Glutamatergic neuron (in vitro differentiated cells): ENCODE results near the gene GPR17. TPM values are rescaled to one million over a fixed set of nuclear protein-coding genes. Genes with fewer than 3 reads are reported as not detected.

ENCODE experiments used
- DNase-seq: peaks from one replicate; pipeline ENCODE4 v3.0.0; 2022
- H3K27ac Mint-ChIP-seq: one replicate; pipeline ENCODE4 v1.8.0; 2020; ENCODE audit warnings: mild to moderate bottlenecking, mixed read lengths, inconsistent platforms; ENCODE audit not compliant: unreplicated experiment
- H3K27me3 Mint-ChIP-seq: one replicate; pipeline ENCODE4 v1.8.0; 2020; ENCODE audit warnings: mild to moderate bottlenecking, moderate library complexity, mixed read lengths, inconsistent platforms; ENCODE audit not compliant: unreplicated experiment
- H3K36me3 Mint-ChIP-seq: one replicate; pipeline ENCODE4 v1.8.0; 2020; ENCODE audit warnings: mild to moderate bottlenecking, mixed read lengths, inconsistent platforms; ENCODE audit not compliant: unreplicated experiment
- H3K4me1 Mint-ChIP-seq: one replicate; pipeline ENCODE4 v1.8.0; 2020; ENCODE audit warnings: mild to moderate bottlenecking, low read depth, mixed read lengths, inconsistent platforms; ENCODE audit not compliant: unreplicated experiment
- H3K4me3 Mint-ChIP-seq: one replicate; pipeline ENCODE4 v1.8.0; 2020; ENCODE audit warnings: mild to moderate bottlenecking, mixed read lengths, inconsistent platforms; ENCODE audit not compliant: unreplicated experiment
- H3K9me3 Mint-ChIP-seq: one replicate; pipeline ENCODE4 v1.8.0; 2020; ENCODE audit warnings: mild to moderate bottlenecking, moderate library complexity, mixed read lengths, inconsistent platforms; ENCODE audit not compliant: unreplicated experiment
- CTCF ChIP-seq: fragments of 200-600 bp; sonication (generic); IDR thresholded peaks from one replicate; pipeline ENCODE4 v1.5.0; 2021; ENCODE audit not compliant: partially characterized antibody, unreplicated experiment
- total RNA-seq: library from RNA; stranded (reverse); fragmentation: NEBNext Ultra II Directional; extraction: Animal tissue kit (Norgen Biotek cat#: 25700); gene quantifications from one replicate; pipeline ENCODE4 v1.2.1, GENCODE V29; 2021; ENCODE audit not compliant: unreplicated experiment

The GPR17 gene
- total RNA-seq, 1 donor from 2014 or later, result not detected

- TF ChIP-seq CTCF, result no peak
- Mint-ChIP-seq H3K27me3 (peaks cover 4% of the 10 kb centered on the region), H3K4me1 (peaks cover 5% of the 10 kb centered on the region), H3K36me3 (no peaks in the 10 kb centered on the region), H3K4me3 (no peak overlapping the region), H3K9me3 (peaks cover 3% of the 10 kb centered on the region), H3K27ac (no peak overlapping the region)
- DNase-seq, result no peak
Observed at GRCh38 chr2:127638361-127639110, 7.4 kb upstream of the GPR17 start.

- Mint-ChIP-seq H3K36me3 (no peaks in the 10 kb centered on the region), H3K27ac (no peak overlapping the region), H3K9me3 (peaks cover 3% of the 10 kb centered on the region), H3K27me3 (peaks cover 4% of the 10 kb centered on the region), H3K4me1 (peaks cover 5% of the 10 kb centered on the region), H3K4me3 (no peak overlapping the region)
- DNase-seq, result no peak
- TF ChIP-seq CTCF, result no peak
Observed at GRCh38 chr2:127639111-127639474, 6.9 kb upstream of the GPR17 start.

- no peak overlapping the region for H3K4me3 Mint-ChIP-seq
- TF ChIP-seq CTCF, result peak; percentile 31
- H3K9me3 Mint-ChIP-seq, result peaks cover 3% of the 10 kb centered on the region
- H3K4me1 Mint-ChIP-seq, result peaks cover 7% of the 10 kb centered on the region
- H3K27ac Mint-ChIP-seq, result no peak overlapping the region
- no peaks in the 10 kb centered on the region for H3K36me3 Mint-ChIP-seq
- H3K27me3 Mint-ChIP-seq, result peaks cover 6% of the 10 kb centered on the region
- peak; percentile 46 for DNase-seq
Observed at GRCh38 chr2:127640082-127641072, 5.6 kb upstream of the GPR17 start.

- no peak for TF ChIP-seq CTCF
- peaks cover 6% of the 10 kb centered on the region for H3K27me3 Mint-ChIP-seq
- no peak for DNase-seq
- peaks cover 7% of the 10 kb centered on the region for H3K4me1 Mint-ChIP-seq
- H3K9me3 Mint-ChIP-seq, result peaks cover 3% of the 10 kb centered on the region
- no peak overlapping the region for H3K27ac Mint-ChIP-seq
- H3K36me3 Mint-ChIP-seq, result no peaks in the 10 kb centered on the region
- no peak overlapping the region for H3K4me3 Mint-ChIP-seq
Observed at GRCh38 chr2:127641133-127641532, 4.8 kb upstream of the GPR17 start.
